ENCODE data around the gene EMSY.

GRCh38 chr11:76560219-76560618 lies 115.4 kb downstream of the EMSY start:
- TF ChIP-seq CTCF (optimal IDR thresholded peaks at IDR 0.05 in 1 of 3, IDR thresholded peaks at IDR 0.05 in 1 of 3, conservative IDR thresholded peaks at IDR 0.05 in 1 of 3; ENCODE audit: extremely low read depth in 1 of 3, insufficient read depth in 2 of 3, low read length in 3 of 3) (no peak), EZH2 (IDR thresholded peaks at IDR 0.05; ENCODE audit: low read length) (no peak)

Measured in keratinocyte (primary cell).